A549 (cell line): ENCODE results near the gene S100A9.

ENCODE experiments used
- BCL3 ChIP-seq: fragments of >200 bp; sonication (Bioruptor Twin); formaldehyde crosslinking; IDR thresholded peaks from 3 replicates; pipeline ENCODE4 v1.6.1; 2016
- BHLHE40 ChIP-seq: IDR thresholded peaks from 2 replicates; pipeline ENCODE4 v1.6.1; 2012; ENCODE audit warnings: low read depth, low read length, inconsistent platforms
- CTCF ChIP-seq: fragments of >200 bp; sonication (Bioruptor Twin); formaldehyde crosslinking; IDR thresholded peaks from 3 replicates; pipeline ENCODE4 v1.5.1; 2016
- ELK1 ChIP-seq: fragments of 150-350 bp; IDR thresholded peaks from 2 replicates; pipeline ENCODE4 v1.6.1; 2014; ENCODE audit warnings: low read depth, mild to moderate bottlenecking, low read length
- KDM1A ChIP-seq: fragments of 200-600 bp; sonication (generic); IDR thresholded peaks from 2 replicates; pipeline ENCODE4 v1.6.1; 2016; ENCODE audit warnings: low read depth, mild to moderate bottlenecking
- MYC ChIP-seq: IDR thresholded peaks from 2 replicates; pipeline ENCODE4 v1.6.1; 2012; ENCODE audit warnings: mild to moderate bottlenecking, inconsistent platforms, low read length, improper control_type of control experiment, borderline replicate concordance
- NR3C1 ChIP-seq: fragments of >200 bp; sonication (Bioruptor Twin); formaldehyde crosslinking; IDR thresholded peaks from 3 replicates; pipeline ENCODE4 v1.6.1; 2017
- POLR2A ChIP-seq: IDR thresholded peaks from 2 replicates; pipeline ENCODE4 v1.6.1; 2012; ENCODE audit warnings: mild to moderate bottlenecking, low read length
- POLR2AphosphoS2 ChIP-seq: conservative IDR thresholded peaks from 2 replicates; pipeline ENCODE4 v1.6.1; 2012; ENCODE audit warnings: low read length, improper control_type of control experiment, inconsistent platforms
- TP53 ChIP-seq: fragments of 250-450 bp; sonication (Bioruptor Pico); IDR thresholded peaks from 2 replicates; pipeline ENCODE4 v1.5.0; 2021; ENCODE audit warnings: mild to moderate bottlenecking, moderate library complexity

- no peak for TF ChIP-seq CTCF
- no peak for TF ChIP-seq MYC
- no peak for TF ChIP-seq TP53 (CRISPR knock-in tag)
- no peak for TF ChIP-seq ELK1
- TF ChIP-seq POLR2A, result no peak
- TF ChIP-seq BCL3, result no peak
- no peak for TF ChIP-seq BHLHE40
- TF ChIP-seq KDM1A, result no peak
- no peak for TF ChIP-seq NR3C1
- no peak for TF ChIP-seq POLR2AphosphoS2
Observed at GRCh38 chr1:153392258-153392657, 34.6 kb downstream of the S100A9 start.
